Measurements from ENCODE around the gene GLIPR1L1. TPM values are rescaled to one million over a fixed set of nuclear protein-coding genes. Genes with fewer than 3 reads are reported as not detected.
A peak's percentile ranks its signal among the peaks of the same experiment; 100 is the strongest.

Gene GLIPR1L1
- total and polyA plus RNA-seq, 3 experiments from 2014 or later, result not detected

- Mint-ChIP-seq H3K4me1 (peaks cover 6 to 13% (median 8%) of the 10 kb centered on the region in 3 donors), H3K27me3 (no peaks in the 10 kb centered on the region), H3K36me3 (no peaks in the 10 kb centered on the region), H3K27ac (peak overlapping the region in 1 of 8 donors; percentile 85), H3K9me3 (peaks cover 0 to under 1% (median 0%) of the 10 kb centered on the region in 5 donors), H3K4me3 (no peak overlapping the region)
- no peak for DNase-seq
- Histone ChIP-seq H3K9me3 (ENCODE audit: low read length) (no peaks in the 10 kb centered on the region), H3K27ac (ENCODE audit: low read depth, low read length) (no peak overlapping the region), H3K27me3 (ENCODE audit: insufficient read depth, low read length, poor library complexity, severe bottlenecking) (no peaks in the 10 kb centered on the region), H3K36me3 (ENCODE audit: insufficient read depth, low read length) (no peaks in the 10 kb centered on the region), H3K4me1 (ENCODE audit: insufficient read depth, low read length) (no peaks in the 10 kb centered on the region), H3K4me3 (ENCODE audit: low read length) (no peak overlapping the region)
- ChIA-PET POLR2A (no interaction called here), CTCF (no interaction called here)
Observed at GRCh38 chr12:75360920-75361319, 26.4 kb downstream of the GLIPR1L1 start.

- Histone ChIP-seq H3K9me3 (ENCODE audit: low read length) (no peaks in the 10 kb centered on the region), H3K27ac (ENCODE audit: low read depth, low read length) (no peak overlapping the region), H3K27me3 (ENCODE audit: insufficient read depth, low read length, poor library complexity, severe bottlenecking) (no peaks in the 10 kb centered on the region), H3K36me3 (ENCODE audit: insufficient read depth, low read length) (no peaks in the 10 kb centered on the region), H3K4me3 (ENCODE audit: low read length) (no peak overlapping the region), H3K4me1 (ENCODE audit: insufficient read depth, low read length) (no peaks in the 10 kb centered on the region)
- ChIA-PET POLR2A (no interaction called here), CTCF (no interaction called here)
- H3K27ac Mint-ChIP-seq, result peak overlapping the region in 1 of 8 donors; percentile 51
- H3K4me3 Mint-ChIP-seq, result no peak overlapping the region
- H3K4me1 Mint-ChIP-seq, result peaks cover 6 to 17% (median 8%) of the 10 kb centered on the region in 3 donors
- no peaks in the 10 kb centered on the region for H3K36me3 Mint-ChIP-seq
- no peaks in the 10 kb centered on the region for H3K9me3 Mint-ChIP-seq
- no peak for DNase-seq
- no peaks in the 10 kb centered on the region for H3K27me3 Mint-ChIP-seq
Observed at GRCh38 chr12:75361408-75361807, 26.9 kb downstream of the GLIPR1L1 start.

- no peak for DNase-seq
- Mint-ChIP-seq H3K27ac (no peak overlapping the region), H3K9me3 (no peaks in the 10 kb centered on the region), H3K36me3 (peaks cover 0 to 2% (median 0%) of the 10 kb centered on the region in 3 donors), H3K27me3 (no peaks in the 10 kb centered on the region), H3K4me3 (no peak overlapping the region), H3K4me1 (peaks cover 6 to 22% (median 9%) of the 10 kb centered on the region in 3 donors)
- Histone ChIP-seq H3K27me3 (ENCODE audit: insufficient read depth, low read length, poor library complexity, severe bottlenecking) (no peaks in the 10 kb centered on the region), H3K9me3 (ENCODE audit: low read length) (no peaks in the 10 kb centered on the region), H3K4me1 (ENCODE audit: insufficient read depth, low read length) (no peaks in the 10 kb centered on the region), H3K36me3 (ENCODE audit: insufficient read depth, low read length) (no peaks in the 10 kb centered on the region), H3K4me3 (ENCODE audit: low read length) (no peak overlapping the region), H3K27ac (ENCODE audit: low read depth, low read length) (no peak overlapping the region)
- POLR2A ChIA-PET, result no interaction called here
- CTCF ChIA-PET, result no interaction called here
Observed at GRCh38 chr12:75364919-75365318, 30.4 kb downstream of the GLIPR1L1 start.

- Mint-ChIP-seq H3K27me3 (no peaks in the 10 kb centered on the region), H3K4me1 (peaks cover 0 to 10% (median 3%) of the 10 kb centered on the region in 3 donors), H3K36me3 (peaks cover 0 to 4% (median 0%) of the 10 kb centered on the region in 3 donors), H3K27ac (no peak overlapping the region), H3K4me3 (no peak overlapping the region), H3K9me3 (no peaks in the 10 kb centered on the region)
- POLR2A ChIA-PET, result no interaction called here
- no peaks in the 10 kb centered on the region for H3K9me3 ChIP-seq (ENCODE audit: low read length)
- CTCF ChIA-PET, result no interaction called here
- no peaks in the 10 kb centered on the region for H3K36me3 ChIP-seq (ENCODE audit: insufficient read depth, low read length)
- H3K4me3 ChIP-seq (ENCODE audit: low read length), result no peak overlapping the region
- no peak for DNase-seq
- no peaks in the 10 kb centered on the region for H3K4me1 ChIP-seq (ENCODE audit: insufficient read depth, low read length)
- H3K27me3 ChIP-seq (ENCODE audit: insufficient read depth, low read length, poor library complexity, severe bottlenecking), result no peaks in the 10 kb centered on the region
- H3K27ac ChIP-seq (ENCODE audit: low read depth, low read length), result no peak overlapping the region
Observed at GRCh38 chr12:75366629-75367028, 32.2 kb downstream of the GLIPR1L1 start.

GRCh38 chr12:75374971-75375370 lies 40.5 kb downstream of the GLIPR1L1 start:
- no peaks in the 10 kb centered on the region for H3K27me3 ChIP-seq (ENCODE audit: insufficient read depth, low read length, poor library complexity, severe bottlenecking)
- no peaks in the 10 kb centered on the region for H3K4me1 ChIP-seq (ENCODE audit: insufficient read depth, low read length)
- Mint-ChIP-seq H3K4me1 (peaks cover 0 to 1% (median 0%) of the 10 kb centered on the region in 3 donors), H3K27ac (no peak overlapping the region), H3K9me3 (no peaks in the 10 kb centered on the region), H3K36me3 (peaks cover 0 to 3% (median 2%) of the 10 kb centered on the region in 3 donors), H3K4me3 (no peak overlapping the region), H3K27me3 (peaks cover 0 to 1% of the 10 kb centered on the region in 2 donors)
- no peaks in the 10 kb centered on the region for H3K36me3 ChIP-seq (ENCODE audit: insufficient read depth, low read length)
- H3K27ac ChIP-seq (ENCODE audit: low read depth, low read length), result no peak overlapping the region
- ChIA-PET POLR2A (no interaction called here), CTCF (interaction anchor here (2.5 kb wide), 1 partner anchor 16 kb away, joined by 7 read pairs; the partner anchor contains the start of gene GLIPR1L2)
- DNase-seq, result no peak
- H3K4me3 ChIP-seq (ENCODE audit: low read length), result no peak overlapping the region
- no peaks in the 10 kb centered on the region for H3K9me3 ChIP-seq (ENCODE audit: low read length)

- CTCF ChIA-PET, result no interaction called here
Observed at GRCh38 chr12:75378354-75378753, 43.9 kb downstream of the GLIPR1L1 start.

GRCh38 chr12:75389061-75389460 lies 54.6 kb downstream of the GLIPR1L1 start:
- Mint-ChIP-seq H3K27me3 (no peaks in the 10 kb centered on the region), H3K27ac (peak overlapping the region; percentile 32 to 99 (median 96)), H3K9me3 (no peaks in the 10 kb centered on the region)

More at GRCh38 chr12:75378354-75378753, 43.9 kb downstream of the GLIPR1L1 start:
- no peak overlapping the region for H3K27ac ChIP-seq (ENCODE audit: low read depth, low read length)
- DNase-seq, result no peak
- no peaks in the 10 kb centered on the region for H3K4me1 ChIP-seq (ENCODE audit: insufficient read depth, low read length)
- H3K9me3 Mint-ChIP-seq, result no peaks in the 10 kb centered on the region
- POLR2A ChIA-PET, result no interaction called here
- H3K4me3 Mint-ChIP-seq, result no peak overlapping the region
- no peaks in the 10 kb centered on the region for H3K9me3 ChIP-seq (ENCODE audit: low read length)
- H3K27ac Mint-ChIP-seq, result no peak overlapping the region
- no peak overlapping the region for H3K4me3 ChIP-seq (ENCODE audit: low read length)
- no peaks in the 10 kb centered on the region for H3K36me3 ChIP-seq (ENCODE audit: insufficient read depth, low read length)
- H3K36me3 Mint-ChIP-seq, result peaks cover 1 to 3% (median 2%) of the 10 kb centered on the region in 3 donors
- H3K27me3 ChIP-seq (ENCODE audit: insufficient read depth, low read length, poor library complexity, severe bottlenecking), result no peaks in the 10 kb centered on the region
- H3K27me3 Mint-ChIP-seq, result peaks cover 0 to 1% of the 10 kb centered on the region in 2 donors
- H3K4me1 Mint-ChIP-seq, result no peaks in the 10 kb centered on the region

GRCh38 chr12:75389706-75390105 lies 55.2 kb downstream of the GLIPR1L1 start:
- Histone ChIP-seq H3K27ac (ENCODE audit: low read depth, low read length) (no peak overlapping the region), H3K36me3 (ENCODE audit: insufficient read depth, low read length) (no peaks in the 10 kb centered on the region), H3K27me3 (ENCODE audit: insufficient read depth, low read length, poor library complexity, severe bottlenecking) (no peaks in the 10 kb centered on the region), H3K4me3 (ENCODE audit: low read length) (no peak overlapping the region), H3K4me1 (ENCODE audit: insufficient read depth, low read length) (peaks cover 23% of the 10 kb centered on the region), H3K9me3 (ENCODE audit: low read length) (no peaks in the 10 kb centered on the region)
- H3K4me3 Mint-ChIP-seq, result peak overlapping the region in 6 of 7 donors; percentile 89 to 96 (median 96)
- peaks cover 41 to 66% (median 42%) of the 10 kb centered on the region in 3 donors for H3K4me1 Mint-ChIP-seq
- ChIA-PET CTCF (no interaction called here), POLR2A (no interaction called here)
- DNase-seq, result peak in 1 of 5 donors; percentile 3
- H3K36me3 Mint-ChIP-seq, result peaks cover 0 to 4% (median 0%) of the 10 kb centered on the region in 3 donors
- H3K9me3 Mint-ChIP-seq, result no peaks in the 10 kb centered on the region
- peak overlapping the region in 7 of 8 donors; percentile 96 to 99 (median 97) for H3K27ac Mint-ChIP-seq
- H3K27me3 Mint-ChIP-seq, result no peaks in the 10 kb centered on the region

More at GRCh38 chr12:75389061-75389460, 54.6 kb downstream of the GLIPR1L1 start:
- ChIA-PET CTCF (no interaction called here), POLR2A (no interaction called here)
- DNase-seq, result no peak
- Mint-ChIP-seq H3K36me3 (peaks cover 0 to 4% (median 0%) of the 10 kb centered on the region in 3 donors), H3K4me1 (peaks cover 41 to 63% (median 42%) of the 10 kb centered on the region in 3 donors), H3K4me3 (peak overlapping the region in 1 of 7 donors; percentile 89)
- Histone ChIP-seq H3K36me3 (ENCODE audit: insufficient read depth, low read length) (no peaks in the 10 kb centered on the region), H3K27ac (ENCODE audit: low read depth, low read length) (no peak overlapping the region), H3K4me3 (ENCODE audit: low read length) (no peak overlapping the region), H3K9me3 (ENCODE audit: low read length) (no peaks in the 10 kb centered on the region), H3K4me1 (ENCODE audit: insufficient read depth, low read length) (peaks cover 23% of the 10 kb centered on the region), H3K27me3 (ENCODE audit: insufficient read depth, low read length, poor library complexity, severe bottlenecking) (no peaks in the 10 kb centered on the region)
